SU-DHL-6 (cell line): ENCODE data around the gene SETDB2.

Experiments used
- CTCF ChIP-seq: fragments of 200-600 bp; sonication (generic); IDR thresholded peaks from one replicate; pipeline ENCODE4 v1.5.1; 2017; ENCODE audit warnings: antibody characterized with exemption, mild to moderate bottlenecking, low read length, moderate library complexity; ENCODE audit not compliant: insufficient read depth, poor library complexity, severe bottlenecking
- EZH2phosphoT487 ChIP-seq: fragments of 200-600 bp; sonication (generic), shearing (Covaris generic); conservative IDR thresholded peaks from 2 replicates; pipeline ENCODE4 v1.6.1; 2018; ENCODE audit warnings: mild to moderate bottlenecking, antibody characterized with exemption, low read length, moderate library complexity, mixed read lengths

GRCh38 chr13:49539313-49539712 is 95.2 kb downstream of the SETDB2 start:
- no peak for TF ChIP-seq EZH2phosphoT487
- no peak for TF ChIP-seq CTCF
